CD4-positive, alpha-beta T cell (primary cell): ENCODE results near the gene SCRN1. TPM values are rescaled to one million over a fixed set of nuclear protein-coding genes. Genes with fewer than 3 reads are reported as not detected.

Experiments used
- ATAC-seq: fragments of 200-7000 bp; cut with Tn5 transposase; one replicate; pipeline ENCODE4 v1.10.0; 2022; ENCODE audit warnings: mild to moderate bottlenecking; ENCODE audit not compliant: poor library complexity
- CTCF ChIA-PET: fragments of 350-600 bp; sonication (Branson Sonifier 250); formaldehyde crosslinking; loops from one replicate; lab custom pipeline; 2021; ENCODE audit warnings: antibody characterized with exemption, inconsistent platforms; lab: Charles Lee
- POLR2A ChIA-PET: fragments of 350-600 bp; sonication (Branson Sonifier 250); formaldehyde crosslinking; loops from one replicate; lab custom pipeline; 2021; ENCODE audit warnings: antibody characterized with exemption, inconsistent platforms; lab: Charles Lee
- DNase-seq, 14 experiments: peaks; one replicate each; pipeline ENCODE4 v3.0.0-alpha.2; 2013 to 2020; ENCODE audit warnings: mixed read lengths in 2 of 14
- H3K27ac ChIP-seq, 2 donors: one replicate each; pipeline versions ENCODE4 v1.5.1 to v1.7.0; 2013; ENCODE audit warnings: low read length in 2 of 2, low read depth in 1 of 2, mild to moderate bottlenecking in 1 of 2
- H3K27me3 ChIP-seq, 2 experiments: 1 replicate in 1 of 2; 2 replicates in 1 of 2; pipeline versions ENCODE4 v1.6.1 to v1.7.0; 2013; ENCODE audit warnings: low read length in 2 of 2, control low read depth in 1 of 2, mild to moderate bottlenecking in 1 of 2, moderate library complexity in 1 of 2; ENCODE audit not compliant: insufficient read depth in 2 of 2, control insufficient read depth in 1 of 2
- H3K36me3 ChIP-seq: one replicate; pipeline ENCODE4 v1.6.1; 2013; ENCODE audit warnings: low read length, control low read depth; ENCODE audit not compliant: insufficient read depth
- H3K4me1 ChIP-seq: one replicate; pipeline ENCODE4 v1.6.1; 2013; ENCODE audit warnings: low read length, control low read depth; ENCODE audit not compliant: insufficient read depth
- H3K4me3 ChIP-seq: one replicate; pipeline ENCODE4 v1.5.1; 2013; ENCODE audit warnings: mild to moderate bottlenecking, low read length, moderate library complexity
- H3K9me3 ChIP-seq, 2 experiments: 1 replicate in 1 of 2; 2 replicates in 1 of 2; pipeline versions ENCODE4 v1.6.1 to v1.7.0; 2013; ENCODE audit warnings: low read length in 2 of 2, mild to moderate bottlenecking in 2 of 2, control low read depth in 1 of 2, moderate library complexity in 1 of 2; ENCODE audit not compliant: control insufficient read depth in 1 of 2, insufficient read depth in 1 of 2
- H3K27ac Mint-ChIP-seq: one replicate; pipeline ENCODE4 v1.8.0; 2020; ENCODE audit warnings: mixed read lengths
- H3K27me3 Mint-ChIP-seq: one replicate; pipeline ENCODE4 v1.8.0; 2021; ENCODE audit warnings: mixed read lengths
- H3K36me3 Mint-ChIP-seq: one replicate; pipeline ENCODE4 v1.8.0; 2021; ENCODE audit warnings: low read depth, mixed read lengths
- H3K4me1 Mint-ChIP-seq: one replicate; pipeline ENCODE4 v1.8.0; 2021; ENCODE audit warnings: low read depth, mixed read lengths
- H3K4me3 Mint-ChIP-seq: one replicate; pipeline ENCODE4 v1.8.0; 2020; ENCODE audit warnings: mild to moderate bottlenecking, mixed read lengths
- H3K9me3 Mint-ChIP-seq: one replicate; pipeline ENCODE4 v1.8.0; 2020; ENCODE audit warnings: mixed read lengths
- CTCF ChIP-seq: fragments of 200-600 bp; IDR thresholded peaks from one replicate; pipeline ENCODE4 v1.8.0; 2022; ENCODE audit warnings: antibody characterized with exemption, mild to moderate bottlenecking
- intact Hi-C, 2 experiments: fragments of 100-400 bp; cut with DNase I in 1 of 2; cut with micrococcal nuclease in 1 of 2; formaldehyde crosslinking; loops; one replicate each; pipeline versions ENCODE4 v1.15.1 to v1.9.0; 2023 to 2025; cut with DNase I, micrococcal nuclease
- total RNA-seq, 174 experiments: library from RNA in 2 of 174; stranded (reverse) in 2 of 174; gene quantifications; one replicate each; pipeline ENCODE4 v1.2.3 and lab custom pipeline; 2021 to 2026

The SCRN1 gene
- total RNA-seq, 2 experiments from 2014 or later, result 2.4 to 3.2 TPM

- Mint-ChIP-seq H3K36me3 (no peaks in the 10 kb centered on the region), H3K9me3 (no peaks in the 10 kb centered on the region), H3K4me1 (no peaks in the 10 kb centered on the region), H3K4me3 (no peak overlapping the region), H3K27ac (no peak overlapping the region), H3K27me3 (peaks cover 4% of the 10 kb centered on the region)
- Histone ChIP-seq H3K27me3 (peaks cover 0 to 5% of the 10 kb centered on the region in 2 experiments), H3K27ac (no peak overlapping the region), H3K4me3 (no peak overlapping the region), H3K4me1 (no peaks in the 10 kb centered on the region), H3K36me3 (no peaks in the 10 kb centered on the region), H3K9me3 (no peaks in the 10 kb centered on the region)
- CTCF ChIA-PET, result no interaction called here
- DNase-seq (no peak), ATAC-seq (no peak)
- POLR2A ChIA-PET, result no interaction called here
- intact Hi-C loops, result loop anchor here in 1 of 2 experiments (5.0 kb wide), 1 partner anchor 278 kb away; no protein-coding TSS in a partner anchor
- no peak for TF ChIP-seq CTCF
Measured at GRCh38 chr7:29915481-29916215, 74.0 kb downstream of the SCRN1 start.

- Histone ChIP-seq H3K27me3 (peaks cover 0 to 5% of the 10 kb centered on the region in 2 experiments), H3K9me3 (no peaks in the 10 kb centered on the region), H3K27ac (no peak overlapping the region), H3K4me1 (no peaks in the 10 kb centered on the region), H3K4me3 (no peak overlapping the region), H3K36me3 (no peaks in the 10 kb centered on the region)
- Mint-ChIP-seq H3K4me3 (no peak overlapping the region), H3K27me3 (peaks cover 4% of the 10 kb centered on the region), H3K4me1 (no peaks in the 10 kb centered on the region), H3K9me3 (no peaks in the 10 kb centered on the region), H3K36me3 (no peaks in the 10 kb centered on the region), H3K27ac (no peak overlapping the region)
- ChIA-PET POLR2A (no interaction called here), CTCF (no interaction called here)
- intact Hi-C loops, result no loop called here
- ATAC-seq (no peak), DNase-seq (no peak)
- no peak for TF ChIP-seq CTCF
Measured at GRCh38 chr7:29914180-29914579, 75.4 kb downstream of the SCRN1 start.

- H3K9me3 Mint-ChIP-seq, result peaks cover 20% of the 10 kb centered on the region
- Histone ChIP-seq H3K4me1 (no peaks in the 10 kb centered on the region), H3K9me3 (peaks cover 13 to 28% of the 10 kb centered on the region in 2 experiments), H3K27me3 (peaks cover 0 to 3% of the 10 kb centered on the region in 2 experiments), H3K27ac (no peak overlapping the region), H3K4me3 (no peak overlapping the region), H3K36me3 (no peaks in the 10 kb centered on the region)
- DNase-seq (no peak), ATAC-seq (no peak)
- peaks cover 15% of the 10 kb centered on the region for H3K27me3 Mint-ChIP-seq
- H3K4me3 Mint-ChIP-seq, result no peak overlapping the region
- intact Hi-C loops, result no loop called here
- peaks cover 16% of the 10 kb centered on the region for H3K36me3 Mint-ChIP-seq
- TF ChIP-seq CTCF, result no peak
- POLR2A ChIA-PET, result no interaction called here
- no peak overlapping the region for H3K27ac Mint-ChIP-seq
- H3K4me1 Mint-ChIP-seq, result no peaks in the 10 kb centered on the region
- CTCF ChIA-PET, result no interaction called here
Measured at GRCh38 chr7:29906200-29907022, 83.2 kb downstream of the SCRN1 start.
